ENCODE data around the gene DDX28.
"Not testable (repeated sequence)": the region's sequence is repeated elsewhere in the genome, so short reads cannot be mapped to it uniquely, and the experiment has no call there.

The DDX28 gene

DNA sequence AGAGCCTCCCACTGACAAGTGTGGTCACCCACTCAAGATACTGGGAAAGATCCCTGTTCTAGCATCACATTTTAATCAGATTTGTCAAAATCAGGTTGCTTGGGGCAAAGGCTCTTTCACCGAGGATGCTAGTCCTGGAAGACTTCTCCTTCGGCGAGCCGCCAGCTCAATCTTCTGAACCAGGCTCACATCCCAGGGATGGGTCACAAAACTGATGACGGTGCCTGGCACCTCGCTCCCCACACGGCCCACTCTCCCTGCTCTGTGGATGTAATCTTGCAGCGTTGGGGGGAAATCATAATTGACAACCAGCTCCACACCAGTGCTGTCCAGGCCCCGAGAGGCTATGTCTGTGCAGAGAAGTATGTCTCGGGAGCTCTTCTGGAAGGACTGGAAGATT is 1.5 kb downstream of the DDX28 start:
- Histone ChIP-seq H3K27me3 (ENCODE audit: insufficient read depth, low read depth, severe bottlenecking) (no peaks in the 10 kb centered on the region), H3K27ac (no peak overlapping the region), H3K36me3 (peaks cover 31% of the 10 kb centered on the region), H3K4me3 (ENCODE audit: low read depth, low read length) (no peak overlapping the region), H3K9me3 (ENCODE audit: severe bottlenecking) (no peaks in the 10 kb centered on the region)
- TF ChIP-seq, protein P1, sequence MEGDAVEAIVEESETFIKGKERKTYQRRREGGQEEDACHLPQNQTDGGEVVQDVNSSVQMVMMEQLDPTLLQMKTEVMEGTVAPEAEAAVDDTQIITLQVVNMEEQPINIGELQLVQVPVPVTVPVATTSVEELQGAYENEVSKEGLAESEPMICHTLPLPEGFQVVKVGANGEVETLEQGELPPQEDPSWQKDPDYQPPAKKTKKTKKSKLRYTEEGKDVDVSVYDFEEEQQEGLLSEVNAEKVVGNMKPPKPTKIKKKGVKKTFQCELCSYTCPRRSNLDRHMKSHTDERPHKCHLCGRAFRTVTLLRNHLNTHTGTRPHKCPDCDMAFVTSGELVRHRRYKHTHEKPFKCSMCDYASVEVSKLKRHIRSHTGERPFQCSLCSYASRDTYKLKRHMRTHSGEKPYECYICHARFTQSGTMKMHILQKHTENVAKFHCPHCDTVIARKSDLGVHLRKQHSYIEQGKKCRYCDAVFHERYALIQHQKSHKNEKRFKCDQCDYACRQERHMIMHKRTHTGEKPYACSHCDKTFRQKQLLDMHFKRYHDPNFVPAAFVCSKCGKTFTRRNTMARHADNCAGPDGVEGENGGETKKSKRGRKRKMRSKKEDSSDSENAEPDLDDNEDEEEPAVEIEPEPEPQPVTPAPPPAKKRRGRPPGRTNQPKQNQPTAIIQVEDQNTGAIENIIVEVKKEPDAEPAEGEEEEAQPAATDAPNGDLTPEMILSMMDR (IDR thresholded peaks at IDR 0.05; ENCODE audit: low read depth, low read length), result no peak
- DNase-seq, result no peak

GRCh38 chr16:68019167-68019680 is 3.8 kb downstream of the DDX28 start:
- Histone ChIP-seq H3K36me3 (peaks cover 20% of the 10 kb centered on the region), H3K27me3 (ENCODE audit: insufficient read depth, low read depth, severe bottlenecking) (no peaks in the 10 kb centered on the region), H3K4me3 (ENCODE audit: low read depth, low read length) (no peak overlapping the region), H3K27ac (no peak overlapping the region), H3K9me3 (ENCODE audit: severe bottlenecking) (no peaks in the 10 kb centered on the region)
- DNase-seq, result no peak
- TF ChIP-seq, protein P1 (IDR thresholded peaks at IDR 0.05; ENCODE audit: low read depth, low read length), result no peak

- H3K27me3 ChIP-seq (ENCODE audit: insufficient read depth, low read depth, severe bottlenecking), result no peaks in the 10 kb centered on the region
- H3K36me3 ChIP-seq, result no peaks in the 10 kb centered on the region
- H3K9me3 ChIP-seq (ENCODE audit: severe bottlenecking), result no peaks in the 10 kb centered on the region
- DNase-seq, result no peak
- no peak within 1 kb of the TSS for H3K4me3 ChIP-seq (ENCODE audit: low read depth, low read length)
- H3K27ac ChIP-seq, result no peak within 1 kb of the TSS
- TF ChIP-seq, protein P1 (IDR thresholded peaks at IDR 0.05; ENCODE audit: low read depth, low read length), result no peak
These were observed 7.4 kb downstream of the DDX28 start, which contains the start of gene DPEP2NB for GRCh38 chr16:68015681-68016080. Gene DPEP2NB (minus strand): TSS chr16:68015911. CDS start chr16:68015770, 141 bp downstream.

- H3K27ac ChIP-seq, result no peak overlapping the region
- DNase-seq, result no peak
- H3K36me3 ChIP-seq, result no peaks in the 10 kb centered on the region
- TF ChIP-seq, protein P1 (IDR thresholded peaks at IDR 0.05; ENCODE audit: low read depth, low read length), result no peak
- no peaks in the 10 kb centered on the region for H3K27me3 ChIP-seq (ENCODE audit: insufficient read depth, low read depth, severe bottlenecking)
- no peak overlapping the region for H3K4me3 ChIP-seq (ENCODE audit: low read depth, low read length)
- no peaks in the 10 kb centered on the region for H3K9me3 ChIP-seq (ENCODE audit: severe bottlenecking)
These were observed 9.6 kb downstream of the DDX28 start for GRCh38 chr16:68013440-68013839.

DNA sequence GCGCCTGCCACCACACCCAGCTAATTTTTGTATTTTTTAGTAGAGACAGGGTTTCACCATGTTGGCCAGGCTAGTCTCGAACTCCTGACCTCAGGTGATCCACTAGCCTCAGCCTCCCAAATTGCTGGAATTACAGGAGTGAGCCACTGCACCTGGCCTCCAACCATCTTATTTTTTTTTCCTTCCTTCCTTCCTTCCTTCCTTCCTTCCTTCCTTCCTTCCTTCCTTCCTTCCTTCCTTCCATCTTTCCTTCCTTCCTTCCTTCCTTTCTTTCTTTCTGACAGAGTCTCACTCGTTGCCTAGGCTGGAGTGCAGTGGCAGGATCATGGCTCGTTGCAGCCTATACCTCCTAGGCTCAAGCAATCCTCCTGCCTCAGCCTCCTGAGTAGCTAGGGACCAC is 13.2 kb downstream of the DDX28 start:
- H3K4me3 ChIP-seq (ENCODE audit: low read depth, low read length); H3K9me3 ChIP-seq (ENCODE audit: severe bottlenecking); DNase-seq: not testable (repeated sequence)

GRCh38 chr16:68009157-68009735 is 13.8 kb downstream of the DDX28 start:
- Histone ChIP-seq H3K27ac (no peak overlapping the region), H3K36me3 (no peaks in the 10 kb centered on the region), H3K9me3 (ENCODE audit: severe bottlenecking) (no peaks in the 10 kb centered on the region), H3K4me3 (ENCODE audit: low read depth, low read length) (no peak overlapping the region), H3K27me3 (ENCODE audit: insufficient read depth, low read depth, severe bottlenecking) (no peaks in the 10 kb centered on the region)
- TF ChIP-seq, protein P1 (IDR thresholded peaks at IDR 0.05; ENCODE audit: low read depth, low read length), result no peak
- DNase-seq, result no peak

More for the DNA sequence above, 13.2 kb downstream of the DDX28 start:
- not testable (repeated sequence) for H3K27me3 ChIP-seq (ENCODE audit: insufficient read depth, low read depth, severe bottlenecking); H3K27ac ChIP-seq; H3K36me3 ChIP-seq

Data from WERI-Rb-1 (cell line).